RWPE2 (cell line): ENCODE data around the gene PRKG1.

Experiments used
- ATAC-seq: fragments of 200-7000 bp; cut with Tn5 transposase; 3 replicates; pipeline ENCODE4 v1.9.1; 2021; ENCODE audit warnings: low read depth
- DNase-seq: peaks from one replicate; pipeline ENCODE4 v3.0.0-alpha.2; 2020; ENCODE audit warnings: low spot score
- H3K27ac ChIP-seq: fragments of 450-650 bp; 2 replicates; pipeline ENCODE4 v1.5.1; 2017; ENCODE audit warnings: mild to moderate bottlenecking; ENCODE audit not compliant: poor library complexity, severe bottlenecking
- H3K27me3 ChIP-seq: fragments of 250-450 bp; sonication (Bioruptor Pico); 2 replicates; pipeline ENCODE4 v1.5.1; 2021; ENCODE audit warnings: mild to moderate bottlenecking, moderate library complexity; ENCODE audit not compliant: insufficient read depth, poor library complexity, severe bottlenecking
- H3K36me3 ChIP-seq: fragments of 250-450 bp; sonication (Bioruptor Pico); 2 replicates; pipeline ENCODE4 v1.5.1; 2020; ENCODE audit warnings: low read depth, mild to moderate bottlenecking, moderate library complexity
- H3K4me1 ChIP-seq: fragments of 250-450 bp; sonication (Bioruptor Pico); 2 replicates; pipeline ENCODE4 v1.5.1; 2021; ENCODE audit warnings: mild to moderate bottlenecking, moderate library complexity; ENCODE audit not compliant: insufficient read depth, poor library complexity, severe bottlenecking
- H3K4me3 ChIP-seq: fragments of 250-450 bp; sonication (Bioruptor Pico); 2 replicates; pipeline ENCODE4 v1.5.1; 2021; ENCODE audit warnings: mild to moderate bottlenecking, moderate library complexity; ENCODE audit not compliant: severe bottlenecking
- H3K9me3 ChIP-seq: fragments of 250-450 bp; sonication (Bioruptor Pico); 2 replicates; pipeline ENCODE4 v1.5.1; 2021; ENCODE audit warnings: mild to moderate bottlenecking, moderate library complexity; ENCODE audit not compliant: severe bottlenecking
- CTCF ChIP-seq: fragments of 450-650 bp; IDR thresholded peaks from one replicate; pipeline ENCODE4 v1.5.1; 2017; ENCODE audit warnings: mild to moderate bottlenecking, moderate library complexity; ENCODE audit not compliant: poor library complexity, severe bottlenecking

PRKG1 gene

GRCh38 chr10:51910596-51910995 is 836.3 kb downstream of the PRKG1 start:
- Histone ChIP-seq H3K4me3 (no peak overlapping the region), H3K27ac (no peak overlapping the region), H3K4me1 (no peaks in the 10 kb centered on the region), H3K9me3 (no peaks in the 10 kb centered on the region), H3K27me3 (no peaks in the 10 kb centered on the region), H3K36me3 (no peaks in the 10 kb centered on the region)
- DNase-seq (no peak), ATAC-seq (no peak)
- TF ChIP-seq CTCF, result no peak

- DNase-seq (no peak), ATAC-seq (no peak)
- Histone ChIP-seq H3K27ac (no peak overlapping the region), H3K36me3 (no peaks in the 10 kb centered on the region), H3K4me1 (no peaks in the 10 kb centered on the region), H3K27me3 (no peaks in the 10 kb centered on the region), H3K9me3 (no peaks in the 10 kb centered on the region), H3K4me3 (no peak overlapping the region)
- TF ChIP-seq CTCF, result no peak
Observed at GRCh38 chr10:51911723-51912122, 837.4 kb downstream of the PRKG1 start.

GRCh38 chr10:51915031-51915542 is 840.8 kb downstream of the PRKG1 start:
- Histone ChIP-seq H3K4me3 (no peak overlapping the region), H3K36me3 (no peaks in the 10 kb centered on the region), H3K27ac (no peak overlapping the region), H3K27me3 (no peaks in the 10 kb centered on the region), H3K4me1 (no peaks in the 10 kb centered on the region), H3K9me3 (no peaks in the 10 kb centered on the region)
- ATAC-seq (no peak), DNase-seq (no peak)
- no peak for TF ChIP-seq CTCF

GRCh38 chr10:51918440-51918839 is 844.2 kb downstream of the PRKG1 start:
- ATAC-seq, result no peak
- no peaks in the 10 kb centered on the region for H3K9me3 ChIP-seq

More at GRCh38 chr10:51918440-51918839, 844.2 kb downstream of the PRKG1 start:
- no peak overlapping the region for H3K4me3 ChIP-seq
- H3K27me3 ChIP-seq, result no peaks in the 10 kb centered on the region
- H3K27ac ChIP-seq, result no peak overlapping the region
- no peaks in the 10 kb centered on the region for H3K36me3 ChIP-seq
- H3K4me1 ChIP-seq, result no peaks in the 10 kb centered on the region
- TF ChIP-seq CTCF, result no peak
- no peak for DNase-seq
